ENCODE data around the gene NEDD9.

Gene NEDD9

DNA sequence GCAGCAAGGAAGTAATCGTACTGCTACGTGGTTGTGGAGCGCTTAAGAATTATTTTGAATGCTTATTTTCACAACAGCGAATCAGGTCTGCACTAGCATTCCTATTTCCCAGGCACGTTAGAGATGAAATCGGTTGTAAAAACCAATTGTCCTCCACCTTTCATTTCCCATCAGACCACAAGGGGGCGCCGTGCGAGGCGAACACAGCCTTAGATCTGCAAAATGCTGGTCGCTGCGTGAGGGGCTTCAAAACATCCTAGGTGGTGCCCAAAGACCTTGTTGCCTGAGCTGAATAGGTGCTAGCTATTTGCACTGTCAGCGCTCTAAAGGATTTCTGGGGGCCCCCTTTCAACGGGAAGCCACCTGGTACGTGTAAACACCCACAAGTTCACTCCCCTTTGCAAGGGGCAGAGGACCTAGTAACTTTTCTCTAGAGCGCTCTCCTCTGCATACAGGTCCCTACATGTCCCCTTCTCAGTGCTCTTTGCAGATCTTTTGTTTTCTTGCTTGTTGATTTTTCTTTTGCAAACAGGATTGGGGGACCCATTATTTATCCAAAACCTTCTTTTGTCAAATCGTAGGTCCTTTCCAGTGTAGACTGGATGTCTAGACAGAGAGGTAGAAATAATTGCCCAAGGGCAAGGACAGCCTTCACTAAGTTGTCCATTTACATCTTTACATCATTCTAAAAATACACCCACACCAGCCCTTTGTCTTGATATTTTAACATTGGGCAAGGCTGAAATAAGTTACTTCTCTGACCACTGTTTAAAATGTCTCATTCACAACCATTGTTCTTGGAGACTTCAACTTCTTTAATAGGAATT, 59.8 kb downstream of the NEDD9 start:
- peak; percentile 6 for DNase-seq

DNA sequence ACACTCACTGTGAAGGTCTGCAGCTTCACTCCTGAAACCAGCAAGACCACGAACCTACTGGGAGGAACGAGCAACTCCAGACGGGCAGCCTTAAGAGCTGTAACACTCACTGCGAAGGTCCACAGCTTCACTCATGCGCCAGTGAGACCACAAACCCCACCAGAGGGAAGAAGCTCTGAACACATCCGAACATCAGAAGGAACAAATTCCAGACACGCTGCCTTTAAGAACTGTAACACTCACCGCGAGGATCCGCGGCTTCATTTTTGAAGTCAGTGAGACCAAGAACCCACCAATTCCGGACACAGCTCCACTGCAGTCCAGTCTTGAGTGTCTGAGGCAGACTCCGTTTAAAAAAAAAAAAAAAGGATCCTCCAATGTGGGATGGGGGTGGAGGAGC, 60.5 kb downstream of the NEDD9 start:
- DNase-seq: no peak

DNA sequence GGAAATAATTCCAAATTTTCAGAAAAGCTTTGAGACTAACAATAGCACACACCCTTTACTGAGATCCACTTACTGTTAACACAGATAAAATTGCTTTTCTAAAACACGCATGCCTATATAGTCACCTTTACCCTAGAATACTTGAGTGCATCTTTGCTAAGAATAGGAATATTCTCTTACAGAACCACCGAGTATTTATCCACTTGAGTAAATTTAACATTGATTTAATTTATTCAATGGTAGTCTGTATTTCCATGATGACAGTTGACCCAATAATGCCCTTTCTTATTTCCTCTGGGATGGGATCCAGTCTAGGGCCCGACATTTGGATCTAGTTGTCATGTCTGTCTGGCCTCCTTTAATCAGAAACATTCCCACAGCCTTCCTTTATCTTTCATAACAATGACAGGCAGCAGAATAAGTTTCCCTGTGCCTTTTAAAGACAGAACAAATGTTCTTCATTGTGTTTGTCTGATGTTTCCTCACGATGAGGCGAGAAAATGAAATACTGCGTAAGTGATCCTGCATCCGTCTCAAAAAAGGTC, 64.3 kb downstream of the NEDD9 start:
- no peak for DNase-seq

DNA sequence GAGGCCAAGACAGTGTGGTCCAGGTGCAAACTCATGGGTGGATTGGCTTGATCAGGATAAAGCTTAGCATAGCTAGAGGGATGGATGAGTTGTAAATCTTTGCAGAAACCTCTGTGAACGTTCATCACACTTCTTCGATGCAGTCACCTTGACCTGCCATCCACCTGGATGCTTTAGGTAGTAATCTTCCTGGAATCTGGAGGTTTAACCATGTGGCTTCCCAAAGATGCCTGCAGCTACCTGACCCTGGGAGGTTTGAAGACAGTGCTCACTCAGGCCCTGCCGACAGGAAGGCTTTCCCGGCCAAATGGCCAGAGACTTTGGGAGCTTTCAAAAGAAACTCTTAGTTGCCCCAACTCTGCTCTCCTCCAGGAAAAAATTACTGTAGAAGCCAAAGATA, 65.5 kb downstream of the NEDD9 start:
- DNase-seq: no peak

DNA sequence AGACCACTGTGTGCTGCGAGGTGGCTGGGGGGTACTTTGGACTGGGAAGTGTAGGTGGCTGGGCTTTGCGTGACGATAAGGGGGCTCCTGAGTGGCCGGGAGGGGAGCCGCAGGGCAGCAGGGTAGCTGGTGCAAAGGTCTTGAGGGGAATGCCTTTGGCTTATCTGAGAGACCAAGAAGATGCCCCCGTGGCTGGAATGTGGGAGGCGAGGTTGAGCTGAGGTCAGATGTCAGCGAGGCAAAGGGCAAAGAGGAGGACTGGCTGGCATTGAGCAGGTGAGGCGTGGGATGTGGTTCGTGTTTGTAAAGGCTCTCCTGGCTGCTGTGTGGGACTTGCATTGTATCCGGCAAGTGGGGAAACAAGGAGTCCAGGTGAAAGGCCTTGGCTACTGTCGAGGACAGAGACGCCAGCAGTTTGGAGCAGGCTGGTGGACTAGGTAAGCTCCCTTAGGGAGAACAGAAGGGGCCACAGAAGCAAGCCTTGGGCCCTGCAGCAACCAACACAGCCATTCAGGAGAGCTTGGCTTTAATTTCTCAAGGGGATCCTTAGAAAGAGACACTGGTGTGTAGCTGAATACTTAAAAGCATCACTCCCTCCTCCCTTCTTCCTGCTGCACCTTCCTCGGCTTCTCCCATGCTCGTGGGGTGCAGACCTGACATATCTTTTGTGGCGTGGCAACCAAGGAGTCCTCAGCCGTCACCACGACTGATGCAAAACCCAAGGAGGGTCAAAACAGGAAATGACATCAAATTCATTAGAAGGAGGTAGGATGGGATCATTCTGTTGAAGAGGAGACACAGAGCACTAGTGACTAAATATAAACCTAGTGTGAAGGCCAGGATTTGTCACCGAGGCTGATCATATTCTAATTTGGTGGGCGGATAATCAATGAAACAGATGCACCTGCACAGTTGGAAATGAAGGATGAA, 67.5 kb downstream of the NEDD9 start:
- no peak for DNase-seq

DNA sequence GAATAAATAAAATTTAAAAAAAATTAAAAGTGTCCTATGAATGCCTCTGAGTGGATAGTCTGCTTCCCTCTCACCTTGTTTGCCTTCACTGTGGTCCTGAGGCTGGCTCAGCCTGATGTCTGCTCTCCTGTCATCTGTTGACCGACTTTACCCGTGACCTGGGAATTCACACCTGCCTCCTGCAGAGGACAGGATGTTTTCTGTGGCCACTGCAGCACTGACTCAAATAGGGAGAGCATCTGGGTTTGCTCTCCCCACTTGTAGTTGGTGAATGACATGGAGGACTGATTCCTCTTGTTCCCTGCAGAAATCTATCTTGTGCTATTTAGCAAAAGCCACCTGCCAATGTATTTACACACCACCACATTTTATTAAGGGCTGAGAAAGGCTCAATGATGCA, 68.5 kb downstream of the NEDD9 start:
- DNase-seq: peak; percentile 50

DNA sequence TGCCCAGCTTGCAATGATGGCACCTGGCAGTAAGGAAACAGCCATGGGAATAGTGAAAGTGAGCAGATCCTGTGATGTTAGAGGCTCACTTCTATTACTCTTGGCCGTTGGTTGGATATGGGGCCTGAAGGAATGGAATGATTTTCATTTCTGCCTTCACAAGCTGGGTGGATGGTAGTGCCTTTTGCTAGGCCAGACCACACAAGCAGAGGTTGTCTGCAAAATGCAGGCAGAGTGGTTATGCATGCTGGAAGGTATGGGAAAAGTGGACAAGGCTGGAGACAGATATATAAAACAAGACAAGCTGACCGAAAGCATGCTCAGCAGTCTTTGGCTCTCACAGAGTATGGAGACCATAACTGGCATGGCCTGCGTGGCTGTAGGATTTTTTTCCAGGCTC, 70.2 kb downstream of the NEDD9 start:
- DNase-seq: no peak

DNA sequence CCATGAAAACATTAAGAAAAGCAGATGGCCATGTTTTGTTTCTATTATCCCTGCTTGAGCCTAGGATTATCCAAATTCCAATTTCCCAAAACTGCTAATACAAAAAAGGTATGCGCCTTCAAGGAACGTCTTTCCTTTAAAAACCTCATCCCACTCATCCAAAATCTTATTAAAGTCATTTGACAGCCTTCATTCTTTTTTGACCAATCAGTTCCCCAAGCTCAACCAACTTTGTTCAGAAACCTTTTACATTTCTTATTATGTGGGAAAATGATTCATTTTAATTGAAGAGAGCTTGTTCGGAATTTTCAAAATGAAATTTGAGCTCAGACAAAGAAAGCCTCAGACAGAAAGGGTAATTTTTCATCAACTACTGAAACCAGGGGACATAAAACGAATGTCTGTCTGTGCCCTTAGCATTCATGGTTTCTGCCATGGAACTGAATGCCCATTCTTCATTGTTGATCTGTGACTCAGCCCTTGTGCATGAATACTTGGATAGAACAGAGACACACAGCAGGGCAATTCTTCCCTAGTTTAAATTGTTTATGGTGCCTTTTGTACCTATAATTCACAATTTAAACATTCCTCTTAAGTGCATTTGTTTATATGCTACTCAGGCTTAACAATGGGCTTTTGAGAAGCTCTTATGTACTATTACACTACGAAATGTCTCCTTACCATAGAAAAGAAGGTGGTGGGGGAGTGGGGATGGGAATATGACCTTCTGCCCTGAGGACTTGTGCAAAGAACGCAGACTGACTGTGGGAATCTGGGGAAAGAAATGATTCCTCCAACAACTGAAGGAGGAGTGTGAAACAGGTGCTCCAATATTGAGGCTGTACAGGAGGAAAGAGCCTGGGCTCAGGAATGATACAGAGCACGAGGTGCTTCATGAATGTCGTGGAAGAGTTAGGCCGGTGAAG, 71.2 kb downstream of the NEDD9 start:
- no peak for DNase-seq

DNA sequence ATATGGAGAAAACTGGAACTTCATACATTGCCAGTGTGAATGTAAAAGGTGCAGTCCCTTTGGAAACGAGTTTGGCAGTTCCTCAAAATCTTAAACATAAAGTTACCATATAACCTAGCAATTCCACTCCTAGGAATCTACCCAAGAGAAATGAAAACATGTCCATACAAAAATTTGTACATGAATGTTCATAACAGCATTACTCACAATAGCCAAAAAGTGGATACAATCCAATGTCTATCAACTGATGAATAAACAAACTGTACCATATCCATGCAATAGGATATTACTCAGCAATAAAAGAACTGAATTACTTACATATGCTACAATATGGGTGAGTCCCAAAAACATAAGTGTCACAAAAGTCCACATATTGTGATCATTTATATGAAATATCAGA, 72.3 kb downstream of the NEDD9 start:
- no peak for DNase-seq

DNA sequence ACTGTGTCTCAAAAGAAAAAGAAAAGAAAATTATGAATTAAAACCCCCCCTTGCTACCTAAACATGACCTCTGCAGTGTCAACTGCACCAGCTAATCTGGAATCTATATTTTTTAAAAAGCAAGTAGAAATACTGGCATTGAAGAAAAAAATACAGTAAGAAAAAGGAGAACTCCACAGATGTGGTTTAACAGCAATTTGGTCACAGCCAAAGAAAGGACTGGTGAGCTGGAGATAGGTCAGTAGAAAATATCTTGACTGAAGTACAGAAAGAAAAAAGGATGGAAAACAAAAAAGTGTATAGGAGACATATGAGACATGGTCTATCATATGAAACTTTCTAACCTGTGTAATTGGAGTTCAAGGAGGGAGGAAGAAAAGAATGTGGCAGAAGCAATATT, 76.9 kb downstream of the NEDD9 start:
- no peak for DNase-seq

DNA sequence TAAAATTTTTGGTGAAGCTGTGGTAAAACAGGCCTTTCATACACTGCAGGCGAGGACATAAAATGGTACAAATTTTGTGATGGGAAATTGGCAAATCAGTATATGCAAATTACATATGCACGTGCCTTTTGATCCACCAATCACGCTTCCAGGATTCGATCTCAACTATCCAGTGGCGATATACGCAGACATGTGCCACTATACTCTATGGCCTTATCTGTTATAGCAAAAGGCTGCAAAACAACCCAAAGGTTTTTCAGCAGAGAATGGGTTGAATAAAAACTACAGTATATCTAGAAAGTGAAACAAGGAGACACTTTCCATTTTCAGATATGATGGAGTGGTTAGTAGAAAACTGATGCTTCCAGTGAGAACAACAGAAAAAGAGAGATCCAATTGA, 79.0 kb downstream of the NEDD9 start:
- no peak for DNase-seq

DNA sequence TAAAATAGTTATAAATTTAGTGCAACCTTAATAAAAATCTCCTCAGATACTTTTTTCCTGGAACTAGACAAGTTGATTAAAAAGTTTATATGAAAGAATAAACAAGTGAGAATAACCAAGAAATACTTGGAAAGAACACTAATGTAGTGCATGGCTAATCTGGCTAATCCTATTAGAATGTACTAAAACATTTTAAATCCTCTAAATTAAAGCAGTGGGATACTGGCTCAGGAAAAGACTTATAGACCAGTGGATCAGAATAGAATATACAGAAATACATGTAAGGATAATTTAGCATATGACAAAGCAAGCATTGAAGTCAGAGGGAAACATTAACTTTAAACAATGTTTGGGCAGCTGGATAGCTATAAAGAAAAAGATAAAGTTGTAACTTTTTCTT, 79.9 kb downstream of the NEDD9 start:
- DNase-seq: no peak

DNA sequence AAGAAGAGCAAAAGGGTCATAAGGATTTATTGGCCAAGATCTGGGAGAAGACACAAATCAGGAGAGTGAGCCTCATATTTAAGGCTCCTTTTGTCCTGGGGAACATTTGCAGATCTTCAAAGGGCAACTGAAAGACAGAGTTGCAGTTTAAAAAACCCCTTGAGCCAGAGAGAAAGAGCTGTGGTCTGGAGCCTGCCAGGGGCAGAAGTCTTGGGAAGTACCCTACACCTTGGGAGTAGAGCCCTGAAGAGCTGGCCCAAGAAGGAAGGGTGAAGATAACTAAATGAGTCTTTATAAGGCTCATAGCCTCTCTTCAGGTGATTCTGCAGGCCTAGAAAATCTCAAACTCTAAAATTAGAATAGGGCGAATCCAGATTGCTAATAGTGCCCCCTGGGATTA, 81.0 kb downstream of the NEDD9 start:
- no peak for DNase-seq

DNA sequence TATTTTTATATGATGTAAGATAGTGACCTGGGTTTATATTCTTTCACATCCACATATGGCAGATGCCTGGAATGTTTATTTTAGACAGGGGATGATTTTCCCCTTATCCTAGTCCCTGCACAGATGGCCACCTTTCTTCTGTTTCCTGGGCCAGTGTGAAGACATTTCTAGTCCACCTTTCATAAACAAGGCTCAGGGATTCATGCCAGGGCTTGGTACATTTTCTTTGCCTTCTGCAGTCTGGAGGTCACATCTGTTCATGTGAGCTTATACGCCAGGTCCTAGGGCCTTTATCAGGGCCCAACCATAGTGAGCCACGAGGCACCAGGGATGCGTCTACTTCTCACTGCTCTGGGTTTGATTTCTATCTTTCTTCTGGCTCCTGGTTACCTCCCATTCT, 82.9 kb downstream of the NEDD9 start:
- DNase-seq: no peak

DNA sequence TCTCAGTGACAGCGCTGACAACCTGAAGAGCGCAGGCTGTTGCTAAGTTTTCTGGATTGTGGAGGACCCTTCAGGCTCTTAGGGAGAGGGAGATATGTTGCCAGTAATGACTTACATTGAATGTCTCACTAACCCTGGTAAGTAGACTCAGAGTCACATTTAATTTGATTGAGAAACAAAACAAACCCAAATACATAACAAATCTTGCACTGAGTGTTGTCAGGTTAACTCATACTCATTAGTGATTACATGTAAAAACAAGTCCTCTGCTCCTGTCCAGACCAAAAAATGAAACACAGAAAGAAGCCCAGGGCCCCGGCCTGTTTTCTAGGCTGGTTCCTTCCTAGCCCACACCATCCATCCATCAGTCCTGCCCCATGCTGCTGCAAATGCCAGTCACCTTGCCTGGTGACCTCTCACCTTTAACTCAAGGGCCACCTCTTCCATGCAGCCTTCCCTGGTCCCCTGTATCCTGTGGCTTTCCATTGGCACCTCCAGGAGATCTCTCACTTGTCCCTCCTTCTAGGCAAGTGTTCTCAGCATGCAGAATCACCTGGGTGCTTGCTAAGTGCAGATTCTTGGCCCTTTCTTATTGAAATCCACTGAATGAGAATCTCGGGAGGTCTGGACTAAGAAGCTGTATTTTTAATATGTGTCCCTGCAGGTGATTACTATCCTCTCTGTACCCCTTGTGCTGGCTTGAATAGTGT, 86.2 kb downstream of the NEDD9 start:
- no peak for DNase-seq

DNA sequence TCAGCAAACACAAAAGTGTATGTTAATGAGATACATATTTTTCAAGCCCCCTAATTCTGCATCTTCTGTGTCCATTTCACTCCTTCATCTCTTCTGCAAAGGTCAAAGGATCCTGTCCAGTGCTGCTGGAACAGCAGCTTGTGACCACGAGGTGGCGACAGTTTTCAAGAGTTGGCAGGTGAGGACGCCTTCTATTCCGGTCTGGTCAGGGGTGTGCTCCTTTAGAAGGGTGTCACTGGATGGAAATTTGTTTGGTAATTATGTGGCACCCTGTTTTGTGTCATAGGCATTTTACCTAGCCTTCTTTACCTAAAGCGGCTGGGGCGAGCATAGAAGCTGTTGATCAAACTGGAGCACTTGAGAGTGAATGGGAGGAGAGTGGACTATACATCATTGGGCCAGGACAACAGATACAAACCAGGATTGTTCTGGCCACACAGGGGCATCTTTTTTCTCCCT, 88.0 kb downstream of the NEDD9 start:
- DNase-seq: peak; percentile 19

DNA sequence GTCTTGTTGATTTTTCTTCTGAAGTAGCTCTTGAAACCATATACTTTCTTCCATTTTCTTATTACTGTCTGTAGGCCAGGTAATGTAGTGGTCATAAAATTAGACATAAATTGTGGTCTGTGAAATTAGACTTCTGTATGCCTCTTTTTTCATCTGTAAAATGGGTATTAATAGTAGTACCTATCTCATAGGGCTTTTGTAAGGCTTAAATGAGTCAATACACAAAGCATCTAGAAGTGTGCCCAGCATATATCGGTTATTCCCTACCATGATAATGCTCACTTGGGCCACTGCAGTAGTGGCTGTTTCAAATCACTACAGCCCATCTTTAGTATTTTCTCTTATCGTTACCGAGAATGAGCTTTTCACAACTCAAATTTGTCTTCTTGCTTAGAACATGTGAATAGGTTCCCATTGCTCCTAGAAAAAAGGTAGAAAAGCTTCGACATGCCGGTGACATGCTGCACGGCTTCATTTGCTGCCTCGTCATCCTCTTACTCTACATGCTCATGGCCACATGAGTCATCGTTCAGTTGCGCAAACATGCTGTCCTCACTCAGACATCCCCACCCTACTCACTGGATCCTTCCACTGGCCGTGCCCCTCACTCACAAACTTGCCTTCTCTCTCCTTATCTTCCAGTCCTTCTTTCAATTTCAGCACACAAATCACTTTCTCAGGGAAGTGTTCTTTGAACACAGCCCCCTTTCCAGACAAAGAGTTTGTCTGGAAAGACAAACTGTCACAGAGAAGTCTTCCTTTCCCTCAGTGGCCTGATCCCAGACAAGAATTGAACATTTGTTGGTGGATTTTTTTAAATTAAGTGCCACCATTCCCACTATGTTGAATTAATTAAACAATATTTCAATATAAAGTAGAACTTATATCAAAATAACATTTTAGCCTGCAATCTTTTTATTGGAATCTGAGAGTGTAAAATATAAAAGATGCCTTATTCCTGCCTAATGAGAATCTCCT, 88.8 kb downstream of the NEDD9 start:
- peak; percentile 27 for DNase-seq

DNA sequence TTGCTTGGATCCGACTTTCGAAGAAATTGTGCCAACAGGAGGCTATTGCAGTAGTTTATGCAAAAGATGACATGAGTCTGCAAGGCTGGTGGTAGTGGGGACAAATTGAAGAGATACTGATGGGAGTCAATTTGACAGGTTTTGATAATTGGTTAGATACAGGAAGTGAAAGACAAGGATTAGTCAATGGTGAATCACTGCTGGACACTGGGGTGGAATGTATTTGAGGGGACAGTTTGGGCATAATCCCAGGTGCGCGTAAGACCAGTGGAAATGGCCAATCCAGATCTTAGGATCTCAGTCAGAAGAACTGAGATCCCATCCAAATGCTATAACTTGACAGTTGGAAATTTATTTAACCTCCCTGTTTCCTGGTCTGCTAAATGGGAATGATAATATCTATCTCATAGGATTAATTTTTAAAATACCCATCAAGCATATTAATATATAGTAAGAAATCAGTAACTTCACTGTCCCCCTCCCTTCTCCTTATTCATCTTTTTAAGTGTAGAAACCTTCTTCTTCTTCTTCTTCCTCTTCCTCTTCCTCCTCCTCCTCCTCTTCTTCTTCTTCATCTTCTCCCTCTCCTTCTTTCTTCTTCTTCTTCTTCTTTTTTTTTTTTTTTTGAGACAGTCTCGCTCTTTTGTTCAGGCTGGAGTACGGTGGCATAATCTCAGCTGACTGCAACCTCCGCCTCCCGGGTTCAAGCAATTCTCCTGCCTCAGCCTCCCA, 90.0 kb downstream of the NEDD9 start:
- no peak for DNase-seq

DNA sequence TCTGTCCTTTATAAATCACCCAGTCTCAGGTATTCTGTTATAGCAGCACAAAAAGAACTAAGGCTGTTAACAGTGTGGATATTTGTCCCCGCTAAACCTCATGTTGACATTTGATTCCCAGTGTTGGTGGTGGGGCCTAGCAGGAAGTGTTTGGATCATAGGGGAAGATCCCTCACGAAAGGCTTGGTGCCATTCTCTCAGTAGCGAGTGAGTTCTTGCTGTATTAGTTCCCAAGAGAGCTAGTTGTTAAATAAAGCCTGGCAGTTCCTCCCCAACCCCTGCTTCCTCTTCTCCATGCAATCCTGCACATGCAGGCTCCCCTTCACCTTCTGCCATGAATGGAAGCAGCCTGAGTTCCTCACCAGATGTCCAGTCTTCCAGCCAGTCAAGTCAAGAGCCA, 91.2 kb downstream of the NEDD9 start:
- DNase-seq: no peak

DNA sequence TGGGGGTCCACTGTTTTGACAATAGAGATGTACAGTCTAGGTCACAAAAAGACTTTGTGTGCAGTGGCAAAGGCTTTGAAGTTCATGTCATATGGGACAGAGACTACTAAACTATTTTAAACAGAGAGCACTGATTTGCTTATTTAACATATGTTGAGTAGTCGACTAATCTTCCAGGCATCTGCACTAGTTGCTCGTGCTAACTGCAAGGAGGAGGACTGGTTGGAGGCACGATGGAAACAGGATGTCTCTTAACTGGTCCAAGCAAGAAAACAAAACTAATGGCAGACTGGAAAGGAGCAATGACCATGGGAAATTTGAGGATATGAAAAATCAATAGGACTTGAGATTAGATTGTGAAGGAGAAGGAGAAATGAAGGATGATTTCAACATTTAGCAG, 92.4 kb downstream of the NEDD9 start:
- DNase-seq: no peak
